GM12891 (cell line): ENCODE measurements around the gene SCIMP.
"Not testable (repeated sequence)": the region's sequence is repeated elsewhere in the genome, so short reads cannot be mapped to it uniquely, and the experiment has no call there.

Source experiments
- POLR2A ChIP-seq: IDR thresholded peaks from 2 replicates; pipeline ENCODE4 v1.6.1; 2011; ENCODE audit warnings: low read depth, low read length, control low read depth
- POLR2AphosphoS5 ChIP-seq: IDR thresholded peaks from 2 replicates; pipeline ENCODE4 v1.6.1; 2011; ENCODE audit warnings: low read depth, low read length, control low read depth
- POU2F2 ChIP-seq: IDR thresholded peaks from 2 replicates; pipeline ENCODE4 v1.6.1; 2011; ENCODE audit warnings: low read depth, mild to moderate bottlenecking, control low read depth, low read length, moderate library complexity

DNA sequence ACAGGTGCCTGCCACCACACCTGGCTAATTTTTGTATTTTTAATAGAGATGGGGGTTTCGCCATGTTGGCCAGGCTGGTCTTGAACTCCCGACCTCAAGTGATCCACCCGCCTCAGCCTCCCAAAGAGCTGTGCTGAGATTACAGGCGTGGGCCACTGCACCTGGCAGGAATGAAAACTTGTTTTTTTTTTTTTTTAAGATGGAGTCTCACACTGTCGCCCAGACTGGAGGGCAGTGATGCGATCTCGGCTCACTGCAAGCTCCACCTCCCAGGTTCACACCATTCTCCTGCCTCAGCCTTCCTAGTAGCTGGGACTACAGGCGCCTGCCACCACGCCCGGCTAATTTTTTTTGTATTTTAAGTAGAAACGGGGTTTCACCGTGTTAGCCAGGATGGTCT lies 12.7 kb downstream of the SCIMP start:
- TF ChIP-seq POLR2AphosphoS5, POLR2A, POU2F2: not testable (repeated sequence)
